HCT116 (cell line): ENCODE data around the gene EFR3B. TPM values are rescaled to one million over a fixed set of nuclear protein-coding genes. Genes with fewer than 3 reads are reported as not detected.

ENCODE experiments used
- ATAC-seq: fragments of 200-7000 bp; cut with Tn5 transposase; 2 replicates; pipeline ENCODE4 v1.9.1; 2020; ENCODE audit warnings: mild to moderate bottlenecking, moderate library complexity
- BruUV-seq: library from RNA; stranded (reverse); fragments of 400-500 nt; replicated peaks from 2 replicates; lab custom pipeline; 2021; lab: Mats Ljungman, UMichigan
- CTCF ChIA-PET: fragments of 300-600 bp; sonication (Branson Sonifier 250); formaldehyde crosslinking; loops from one replicate; lab custom pipeline; 2021; ENCODE audit warnings: antibody characterized with exemption; lab: Charles Lee
- POLR2A ChIA-PET: fragments of 300-600, 350-600 bp; sonication (Branson Sonifier 250); formaldehyde crosslinking; loops from one replicate; lab custom pipeline; 2021; ENCODE audit warnings: antibody characterized with exemption; lab: Charles Lee
- RAD21 ChIA-PET, 2 experiments: fragments of 300-600 bp; sonication (Branson Sonifier 250); formaldehyde crosslinking; loops; one replicate each; lab custom pipeline; 2023; ENCODE audit warnings: low total read pairs in 2 of 2; ENCODE audit not compliant: uncharacterized antibody in 2 of 2, unreplicated experiment in 2 of 2, low non-redundant PET in 1 of 2; lab: Charles Lee
- DNase-seq: peaks from one replicate; pipeline ENCODE4 v3.0.0-alpha.2; 2010; ENCODE audit warnings: low read depth, low spot score
- H2AFZ ChIP-seq: fragments of 200-600 bp; shearing (Covaris generic), sonication (generic); 2 replicates; pipeline ENCODE4 v1.6.1; 2017; ENCODE audit warnings: low read depth, mixed run types, mixed read lengths, antibody characterized with exemption, low read length; ENCODE audit not compliant: poor library complexity, severe bottlenecking
- H3K27ac ChIP-seq: 2 replicates; pipeline ENCODE4 v1.5.1; 2012; ENCODE audit warnings: low read depth, low read length
- H3K27me3 ChIP-seq: fragments of 200-600 bp; sonication (generic); 2 replicates; pipeline ENCODE4 v1.6.1; 2016; ENCODE audit warnings: mixed run types, low read length, mixed read lengths; ENCODE audit not compliant: insufficient read depth
- H3K36me3 ChIP-seq, 2 experiments: fragments of 200-500 bp in 1 of 2; fragments of 200-600 bp in 1 of 2; sonication (Bioruptor generic) in 1 of 2; sonication (generic) in 1 of 2; 2 replicates each; pipeline versions ENCODE4 v1.5.1 to v1.6.1; 2014 to 2016; ENCODE audit warnings: low read length in 2 of 2, inconsistent platforms in 1 of 2, mixed read lengths in 1 of 2, mixed run types in 1 of 2; ENCODE audit not compliant: insufficient read depth in 2 of 2, control insufficient read depth in 1 of 2
- H3K4me1 ChIP-seq, 2 experiments: fragments of 200-600 bp in 1 of 2; sonication (generic) in 1 of 2; 2 replicates each; pipeline versions ENCODE4 v1.5.1 to v1.6.1; 2012 to 2017; ENCODE audit warnings: low read length in 2 of 2, inconsistent platforms in 1 of 2, mild to moderate bottlenecking in 1 of 2, mixed read lengths in 1 of 2, mixed run types in 1 of 2, moderate library complexity in 1 of 2; ENCODE audit not compliant: insufficient read depth in 2 of 2, control insufficient read depth in 1 of 2
- H3K4me2 ChIP-seq: fragments of 200-600 bp; sonication (generic); 2 replicates; pipeline ENCODE4 v1.6.1; 2017; ENCODE audit warnings: mixed run types, low read length, mixed read lengths
- H3K4me3 ChIP-seq, 2 experiments: fragments of 200-600 bp in 1 of 2; sonication (generic) in 1 of 2; replicated peaks in 1 of 2; 2 replicates each; pipeline ENCODE4 v1.5.1; 2011 to 2016; ENCODE audit warnings: low read length in 2 of 2, control low read depth in 1 of 2, low read depth in 1 of 2, mild to moderate bottlenecking in 1 of 2, mixed read lengths in 1 of 2, mixed run types in 1 of 2
- H3K79me2 ChIP-seq: fragments of 200-600 bp; sonication (generic); 2 replicates; pipeline ENCODE4 v1.6.1; 2017; ENCODE audit warnings: mild to moderate bottlenecking, mixed run types, low read length, moderate library complexity, mixed read lengths; ENCODE audit not compliant: insufficient read depth
- H3K9ac ChIP-seq: fragments of 200-600 bp; sonication (generic); 2 replicates; pipeline ENCODE4 v1.6.1; 2016; ENCODE audit warnings: low read length, mixed read lengths
- H3K9me2 ChIP-seq: fragments of 200-600 bp; sonication (generic), shearing (Covaris generic); 2 replicates; pipeline ENCODE4 v1.6.1; 2017; ENCODE audit warnings: mixed run types, mild to moderate bottlenecking, moderate library complexity; ENCODE audit not compliant: insufficient read depth
- H3K9me3 ChIP-seq, 2 experiments: fragments of 200-500 bp in 1 of 2; fragments of 200-600 bp in 1 of 2; sonication (Bioruptor generic) in 1 of 2; sonication (generic) in 1 of 2; 2 replicates each; pipeline ENCODE4 v1.6.1; 2014 to 2017; ENCODE audit warnings: low read length in 2 of 2, mixed read lengths in 2 of 2, inconsistent platforms in 1 of 2, low read depth in 1 of 2, mild to moderate bottlenecking in 1 of 2, mixed run types in 1 of 2, moderate library complexity in 1 of 2; ENCODE audit not compliant: control insufficient read depth in 1 of 2, insufficient read depth in 1 of 2
- H4K20me1 ChIP-seq: fragments of 200-600 bp; sonication (generic), shearing (Covaris generic); 2 replicates; pipeline ENCODE4 v1.6.1; 2017; ENCODE audit warnings: mixed run types, mild to moderate bottlenecking, moderate library complexity; ENCODE audit not compliant: insufficient read depth
- CBX3 ChIP-seq: IDR thresholded peaks from 2 replicates; pipeline ENCODE4 v1.6.1; 2012; ENCODE audit warnings: low read depth
- CTCF ChIP-seq, 3 experiments: fragments of 200-600 bp in 1 of 3; sonication (generic) in 1 of 3; IDR thresholded peaks in 2 of 3; conservative IDR thresholded peaks in 1 of 3; 2 replicates each; pipeline ENCODE4 v1.5.1; 2012 to 2017; ENCODE audit warnings: low read depth in 2 of 3, low read length in 2 of 3, antibody characterized with exemption in 1 of 3, borderline replicate concordance in 1 of 3, control low read depth in 1 of 3, mild to moderate bottlenecking in 1 of 3, mixed read lengths in 1 of 3, mixed run types in 1 of 3, moderate library complexity in 1 of 3; ENCODE audit not compliant: insufficient read depth in 1 of 3
- EGR1 ChIP-seq: IDR thresholded peaks from 2 replicates; pipeline ENCODE4 v1.6.1; 2012; ENCODE audit warnings: low read depth
- ELF1 ChIP-seq: IDR thresholded peaks from 2 replicates; pipeline ENCODE4 v1.6.1; 2012; ENCODE audit warnings: low read depth, borderline replicate concordance
- MAX ChIP-seq: IDR thresholded peaks from 2 replicates; pipeline ENCODE4 v1.6.1; 2012
- POLR2AphosphoS5 ChIP-seq: IDR thresholded peaks from 2 replicates; pipeline ENCODE4 v1.6.1; 2011; ENCODE audit warnings: mild to moderate bottlenecking, low read depth, low read length, moderate library complexity
- RAD21 ChIP-seq: IDR thresholded peaks from 2 replicates; pipeline ENCODE4 v1.6.1; 2012; ENCODE audit warnings: low read depth, mild to moderate bottlenecking
- REST ChIP-seq: IDR thresholded peaks from 2 replicates; pipeline ENCODE4 v1.6.1; 2012; ENCODE audit warnings: low read depth
- TCF7L2 ChIP-seq: IDR thresholded peaks from 2 replicates; pipeline ENCODE4 v1.7.0; 2011; ENCODE audit warnings: borderline replicate concordance, inconsistent platforms; ENCODE audit not compliant: insufficient read depth, insufficient read length; ENCODE audit errors: extremely low read depth
- ZBTB33 ChIP-seq: IDR thresholded peaks from 2 replicates; pipeline ENCODE4 v1.6.1; 2011; ENCODE audit warnings: mild to moderate bottlenecking, low read length, moderate library complexity; ENCODE audit not compliant: insufficient replicate concordance; ENCODE audit errors: extremely low read depth
- intact Hi-C: fragments of 100-400 bp; cut with micrococcal nuclease; formaldehyde crosslinking; loops from 2 replicates; pipeline ENCODE4 v1.10.0; 2022
- total RNA-seq: library from RNA; stranded (reverse); gene quantifications from one replicate; pipeline ENCODE4 v1.2.1, GENCODE V29; 2021; ENCODE audit not compliant: unreplicated experiment

The EFR3B gene
- total RNA-seq, 1 experiment from 2014 or later, result 0.96 TPM

GRCh38 chr2:25184254-25184653, 142.4 kb downstream of the EFR3B start:
- POLR2A ChIA-PET, result no interaction called here
- H3K4me2 ChIP-seq, result no peak overlapping the region
- ATAC-seq, result no peak
- H3K9ac ChIP-seq, result no peak overlapping the region
- H2AFZ ChIP-seq, result no peak overlapping the region
- H3K4me1 ChIP-seq, result no peaks in the 10 kb centered on the region
- H3K4me3 ChIP-seq, result no peak overlapping the region
- CTCF ChIA-PET, result no interaction called here
- no peaks in the 10 kb centered on the region for H3K9me3 ChIP-seq
- no peak overlapping the region for H3K27ac ChIP-seq
- no peaks in the 10 kb centered on the region for H3K79me2 ChIP-seq
- BruUV-seq, result no TSS peak
- DNase-seq, result no peak
- no peaks in the 10 kb centered on the region for H3K36me3 ChIP-seq
- no peaks in the 10 kb centered on the region for H3K9me2 ChIP-seq
- intact Hi-C loops, result no loop called here
- RAD21 ChIA-PET, result no interaction called here
- no peaks in the 10 kb centered on the region for H3K27me3 ChIP-seq
- TF ChIP-seq MAX, result no peak
- no peak for TF ChIP-seq CTCF (IDR thresholded peaks at IDR 0.05 in 2 of 3, conservative IDR thresholded peaks at IDR 0.05 in 1 of 3; ENCODE audit: borderline replicate concordance in 1 of 3, insufficient read depth in 1 of 3, low read depth in 2 of 3, low read length in 2 of 3)
- TF ChIP-seq CBX3, result no peak
- TF ChIP-seq RAD21, result no peak
- TF ChIP-seq ELF1, result no peak
- no peak for TF ChIP-seq ZBTB33
- no peak for TF ChIP-seq EGR1
- TF ChIP-seq TCF7L2, result no peak
- no peak for TF ChIP-seq REST
- no peak for TF ChIP-seq POLR2AphosphoS5
- H4K20me1 ChIP-seq, result no peaks in the 10 kb centered on the region
